SK-N-SH treated with all-trans-retinoic acid at 6 μM for 48 hours (cell line): ENCODE data around the gene PMPCB.

Source experiments
- ATAC-seq: fragments of 200-7000 bp; cut with Tn5 transposase; 3 replicates; pipeline ENCODE4 v1.9.1; 2020; ENCODE audit warnings: mild to moderate bottlenecking, moderate library complexity
- ARNTL ChIP-seq: fragments of 450-650 bp; formaldehyde crosslinking; IDR thresholded peaks from 2 replicates; pipeline ENCODE4 v1.5.0; 2020; ENCODE audit warnings: low read depth, mild to moderate bottlenecking, moderate library complexity, borderline replicate concordance
- BACH2 ChIP-seq: fragments of 250-450 bp; sonication (Bioruptor Pico); IDR thresholded peaks from 2 replicates; pipeline ENCODE4 v1.9.0; 2021; ENCODE audit warnings: mild to moderate bottlenecking, borderline replicate concordance
- CREB5 ChIP-seq: fragments of 250-450 bp; sonication (Bioruptor Pico); IDR thresholded peaks from 2 replicates; pipeline ENCODE4 v1.5.1; 2020; ENCODE audit warnings: low read depth, mild to moderate bottlenecking, moderate library complexity
- CSDC2 ChIP-seq: fragments of 250-450 bp; sonication (Bioruptor Pico); IDR thresholded peaks from 2 replicates; pipeline ENCODE4 v1.5.0; 2020; ENCODE audit warnings: mild to moderate bottlenecking, moderate library complexity
- CSRNP3 ChIP-seq: fragments of 250-450 bp; sonication (Bioruptor Pico); IDR thresholded peaks from 2 replicates; pipeline ENCODE4 v1.5.1; 2021; ENCODE audit warnings: mild to moderate bottlenecking, moderate library complexity
- ESRRG ChIP-seq: fragments of 250-450 bp; sonication (Bioruptor Pico); IDR thresholded peaks from 2 replicates; pipeline ENCODE4 v1.6.1; 2021; ENCODE audit warnings: mild to moderate bottlenecking
- GLIS3 ChIP-seq: fragments of 250-450 bp; sonication (Bioruptor Pico); IDR thresholded peaks from 2 replicates; pipeline ENCODE4 v1.5.0; 2020; ENCODE audit warnings: mild to moderate bottlenecking, moderate library complexity
- ISL1 ChIP-seq: fragments of 250-450 bp; sonication (Bioruptor Pico); IDR thresholded peaks from 2 replicates; pipeline ENCODE4 v2.1.2; 2022; ENCODE audit warnings: mild to moderate bottlenecking, moderate library complexity
- PATZ1 ChIP-seq: fragments of 250-450 bp; sonication (Bioruptor Pico); IDR thresholded peaks from 2 replicates; pipeline ENCODE4 v1.8.0; 2020; ENCODE audit warnings: mild to moderate bottlenecking, moderate library complexity, borderline replicate concordance
- POU6F1 ChIP-seq: fragments of 250-450 bp; sonication (Bioruptor Pico); IDR thresholded peaks from 2 replicates; pipeline ENCODE4 v1.8.0; 2021; ENCODE audit warnings: low read depth, mild to moderate bottlenecking, moderate library complexity, borderline replicate concordance
- PPARA ChIP-seq: fragments of 250-450 bp; sonication (Bioruptor Pico); IDR thresholded peaks from 2 replicates; pipeline ENCODE4 v1.5.0; 2020; ENCODE audit warnings: mild to moderate bottlenecking, borderline replicate concordance
- RARB ChIP-seq: fragments of 250-450 bp; sonication (Bioruptor Pico); IDR thresholded peaks from 2 replicates; pipeline ENCODE4 v1.8.0; 2021; ENCODE audit warnings: mild to moderate bottlenecking, moderate library complexity
- SNAI2 ChIP-seq: fragments of 250-450 bp; sonication (Bioruptor Pico); IDR thresholded peaks from 2 replicates; pipeline ENCODE4 v1.5.0; 2020; ENCODE audit warnings: mild to moderate bottlenecking, moderate library complexity
- TCF4 ChIP-seq: fragments of 250-450 bp; sonication (Bioruptor Pico); IDR thresholded peaks from 2 replicates; pipeline ENCODE4 v1.8.0; 2021; ENCODE audit warnings: mild to moderate bottlenecking, moderate library complexity, borderline replicate concordance
- TOX ChIP-seq: fragments of 250-450 bp; sonication (Bioruptor Pico); IDR thresholded peaks from 2 replicates; pipeline ENCODE4 v1.8.0; 2021; ENCODE audit warnings: mild to moderate bottlenecking, moderate library complexity, borderline replicate concordance
- TSHZ2 ChIP-seq: fragments of 250-450 bp; sonication (Bioruptor Pico); IDR thresholded peaks from 2 replicates; pipeline ENCODE4 v1.5.0; 2020; ENCODE audit warnings: mild to moderate bottlenecking, moderate library complexity
- ZC3H10 ChIP-seq: fragments of 250-450 bp; sonication (Bioruptor Pico); IDR thresholded peaks from 2 replicates; pipeline ENCODE4 v1.5.1; 2021; ENCODE audit warnings: mild to moderate bottlenecking, moderate library complexity
- ZFP3 ChIP-seq: fragments of 250-450 bp; sonication (Bioruptor Pico); IDR thresholded peaks from 2 replicates; pipeline ENCODE4 v1.5.0; 2020; ENCODE audit warnings: mild to moderate bottlenecking, moderate library complexity
- ZFP30 ChIP-seq: fragments of 450-650 bp; formaldehyde crosslinking; IDR thresholded peaks from 2 replicates; pipeline ENCODE4 v1.5.0; 2022; ENCODE audit warnings: mild to moderate bottlenecking, moderate library complexity
- ZNF565 ChIP-seq: fragments of 450-650 bp; formaldehyde crosslinking; conservative IDR thresholded peaks from 2 replicates; pipeline ENCODE4 v1.5.0; 2020; ENCODE audit warnings: low read depth, mild to moderate bottlenecking, moderate library complexity
- ZNF70 ChIP-seq: fragments of 450-650 bp; formaldehyde crosslinking; IDR thresholded peaks from 2 replicates; pipeline ENCODE4 v1.5.0; 2020; ENCODE audit warnings: mild to moderate bottlenecking, moderate library complexity
- ZNF8 ChIP-seq: fragments of 450-650 bp; formaldehyde crosslinking; IDR thresholded peaks from 2 replicates; pipeline ENCODE4 v1.5.0; 2020; ENCODE audit warnings: mild to moderate bottlenecking, moderate library complexity

The PMPCB gene

GRCh38 chr7:103314852-103315251, 17.6 kb downstream of the PMPCB start:
- no peak for ATAC-seq
- TF ChIP-seq ZNF565 (CRISPR knock-in tag), result no peak
- TF ChIP-seq TCF4 (CRISPR knock-in tag), result no peak

GRCh38 chr7:103316380-103316941, 19.2 kb downstream of the PMPCB start:
- ATAC-seq, result no peak
- TF ChIP-seq POU6F1, result no peak
- no peak for TF ChIP-seq ZNF8
- no peak for TF ChIP-seq ZNF565 (CRISPR knock-in tag)
- no peak for TF ChIP-seq ESRRG (CRISPR knock-in tag)
- no peak for TF ChIP-seq ARNTL (CRISPR knock-in tag)
- no peak for TF ChIP-seq TSHZ2
- no peak for TF ChIP-seq RARB (CRISPR knock-in tag)
- no peak for TF ChIP-seq PATZ1
- TF ChIP-seq TOX (CRISPR knock-in tag), result no peak
- no peak for TF ChIP-seq GLIS3 (CRISPR knock-in tag)
- no peak for TF ChIP-seq BACH2 (CRISPR knock-in tag)
- TF ChIP-seq PPARA (CRISPR knock-in tag), result no peak
- TF ChIP-seq ZNF70 (CRISPR knock-in tag), result no peak
- no peak for TF ChIP-seq ZFP30 (CRISPR knock-in tag)
- no peak for TF ChIP-seq CSRNP3 (CRISPR knock-in tag)
- TF ChIP-seq CSDC2, result no peak
- TF ChIP-seq ISL1 (CRISPR knock-in tag), result no peak
- no peak for TF ChIP-seq SNAI2
- TF ChIP-seq CREB5 (CRISPR knock-in tag), result no peak
- no peak for TF ChIP-seq ZFP3 (CRISPR knock-in tag)
- TF ChIP-seq, all 23 proteins: peak for 0

- TF ChIP-seq BACH2 (CRISPR knock-in tag) (no peak), TSHZ2 (no peak), ISL1 (CRISPR knock-in tag) (no peak), ZC3H10 (CRISPR knock-in tag) (no peak), TOX (CRISPR knock-in tag) (no peak), POU6F1 (no peak)
- peak; percentile 23; the same call in 2 of the 3 replicates for ATAC-seq
These were observed 19.8 kb downstream of the PMPCB start for GRCh38 chr7:103317009-103317408.
